ENCODE measurements around the gene ESRRB. TPM values are rescaled to one million over a fixed set of nuclear protein-coding genes. Genes with fewer than 3 reads are reported as not detected.

The ESRRB gene
- total and polyA plus RNA-seq, 2 experiments from 2014 or later = 0.13 TPM; not detected in 1

GRCh38 chr14:76516884-76517283, 140.9 kb downstream of the ESRRB start:
- Histone ChIP-seq H3K4me3 (no peak overlapping the region), H3K9me3 (ENCODE audit: low read depth) (no peaks in the 10 kb centered on the region), H3K9me2 (replicated peaks; ENCODE audit: insufficient read depth) (no peaks in the 10 kb centered on the region), H3K36me3 (replicated peaks; ENCODE audit: insufficient read depth, low read depth) (no peaks in the 10 kb centered on the region), H3K79me2 (no peaks in the 10 kb centered on the region), H4K20me1 (ENCODE audit: insufficient read depth, poor library complexity, severe bottlenecking) (no peaks in the 10 kb centered on the region), H3K4me2 (no peak overlapping the region), H3K4me1 (ENCODE audit: insufficient read depth) (no peaks in the 10 kb centered on the region), H2AFZ (no peak overlapping the region), H3K27me3 (peaks cover under 1% of the 10 kb centered on the region), H3K27ac (no peak overlapping the region)
- no peak for DNase-seq (ENCODE audit: low spot score)
- TF ChIP-seq EZH2phosphoT487 (IDR thresholded peaks at IDR 0.05; ENCODE audit: low read depth, severe bottlenecking, unreplicated experiment) (no peak), EZH2 (IDR thresholded peaks at IDR 0.05; ENCODE audit: borderline replicate concordance) (no peak), CTCF (IDR thresholded peaks at IDR 0.05; ENCODE audit: poor library complexity) (no peak)
- WGBS (ENCODE audit: low lambda C conversion rate, missing lambda C conversion rate) = 66% methylated on average over 3 of the region's 3 CpGs

GRCh38 chr14:76518366-76518765, 142.4 kb downstream of the ESRRB start:
- no peak overlapping the region for H3K4me3 ChIP-seq
- no peaks in the 10 kb centered on the region for H3K9me2 ChIP-seq (replicated peaks; ENCODE audit: insufficient read depth)
- H4K20me1 ChIP-seq (ENCODE audit: insufficient read depth, poor library complexity, severe bottlenecking) = no peaks in the 10 kb centered on the region
- H2AFZ ChIP-seq = no peak overlapping the region
- H3K9me3 ChIP-seq (ENCODE audit: low read depth) = no peaks in the 10 kb centered on the region
- no peaks in the 10 kb centered on the region for H3K36me3 ChIP-seq (replicated peaks; ENCODE audit: insufficient read depth, low read depth)
- 83% methylated on average over 3 of the region's 4 CpGs for WGBS (ENCODE audit: low lambda C conversion rate, missing lambda C conversion rate)
- no peak overlapping the region for H3K27ac ChIP-seq
- no peaks in the 10 kb centered on the region for H3K4me1 ChIP-seq (ENCODE audit: insufficient read depth)
- no peaks in the 10 kb centered on the region for H3K79me2 ChIP-seq
- no peak for DNase-seq (ENCODE audit: low spot score)
- TF ChIP-seq CTCF (IDR thresholded peaks at IDR 0.05; ENCODE audit: poor library complexity) = no peak
- TF ChIP-seq EZH2phosphoT487 (IDR thresholded peaks at IDR 0.05; ENCODE audit: low read depth, severe bottlenecking, unreplicated experiment) = no peak
- no peak for TF ChIP-seq EZH2 (IDR thresholded peaks at IDR 0.05; ENCODE audit: borderline replicate concordance)
- no peak overlapping the region for H3K4me2 ChIP-seq
- no peaks in the 10 kb centered on the region for H3K27me3 ChIP-seq

- DNase-seq (ENCODE audit: low spot score) = no peak
- TF ChIP-seq EZH2 (IDR thresholded peaks at IDR 0.05; ENCODE audit: borderline replicate concordance) (no peak), EZH2phosphoT487 (IDR thresholded peaks at IDR 0.05; ENCODE audit: low read depth, severe bottlenecking, unreplicated experiment) (no peak), CTCF (IDR thresholded peaks at IDR 0.05; ENCODE audit: poor library complexity) (no peak)
- H3K4me2 ChIP-seq = no peak overlapping the region
- WGBS (ENCODE audit: low lambda C conversion rate, missing lambda C conversion rate) = 40% methylated on average over 3 of the region's 3 CpGs
- no peaks in the 10 kb centered on the region for H3K9me2 ChIP-seq (replicated peaks; ENCODE audit: insufficient read depth)
- H4K20me1 ChIP-seq (ENCODE audit: insufficient read depth, poor library complexity, severe bottlenecking) = no peaks in the 10 kb centered on the region
- H3K4me1 ChIP-seq (ENCODE audit: insufficient read depth) = no peaks in the 10 kb centered on the region
- no peak overlapping the region for H3K4me3 ChIP-seq
- H2AFZ ChIP-seq = no peak overlapping the region
- H3K27ac ChIP-seq = no peak overlapping the region
- no peaks in the 10 kb centered on the region for H3K27me3 ChIP-seq
- no peaks in the 10 kb centered on the region for H3K36me3 ChIP-seq (replicated peaks; ENCODE audit: insufficient read depth, low read depth)
- H3K79me2 ChIP-seq = no peaks in the 10 kb centered on the region
- no peaks in the 10 kb centered on the region for H3K9me3 ChIP-seq (ENCODE audit: low read depth)
These were observed 149.3 kb downstream of the ESRRB start for GRCh38 chr14:76525106-76525821.
